HT1080 (cell line): ENCODE measurements around the gene GNAZ. TPM values are rescaled to one million over a fixed set of nuclear protein-coding genes. Genes with fewer than 3 reads are reported as not detected.

ENCODE experiments used
- DNase-seq: peaks from one replicate; pipeline ENCODE4 v3.0.0-alpha.2; 2015; ENCODE audit warnings: low read depth
- total RNA-seq: library from RNA; depleted of rRNA; stranded (reverse); fragments of >200 nt; shearing (Covaris generic); gene quantifications from 2 replicates; pipeline ENCODE4 v1.2.3, GENCODE V29; 2014

GNAZ gene
- total RNA-seq, 1 experiment from 2014 or later, result 1.00 TPM

- no peak for DNase-seq
Measured at GRCh38 chr22:23091760-23092159, 21.4 kb downstream of the GNAZ start.

- no peak for DNase-seq
Measured at GRCh38 chr22:23092217-23092955, 22.1 kb downstream of the GNAZ start.

DNA sequence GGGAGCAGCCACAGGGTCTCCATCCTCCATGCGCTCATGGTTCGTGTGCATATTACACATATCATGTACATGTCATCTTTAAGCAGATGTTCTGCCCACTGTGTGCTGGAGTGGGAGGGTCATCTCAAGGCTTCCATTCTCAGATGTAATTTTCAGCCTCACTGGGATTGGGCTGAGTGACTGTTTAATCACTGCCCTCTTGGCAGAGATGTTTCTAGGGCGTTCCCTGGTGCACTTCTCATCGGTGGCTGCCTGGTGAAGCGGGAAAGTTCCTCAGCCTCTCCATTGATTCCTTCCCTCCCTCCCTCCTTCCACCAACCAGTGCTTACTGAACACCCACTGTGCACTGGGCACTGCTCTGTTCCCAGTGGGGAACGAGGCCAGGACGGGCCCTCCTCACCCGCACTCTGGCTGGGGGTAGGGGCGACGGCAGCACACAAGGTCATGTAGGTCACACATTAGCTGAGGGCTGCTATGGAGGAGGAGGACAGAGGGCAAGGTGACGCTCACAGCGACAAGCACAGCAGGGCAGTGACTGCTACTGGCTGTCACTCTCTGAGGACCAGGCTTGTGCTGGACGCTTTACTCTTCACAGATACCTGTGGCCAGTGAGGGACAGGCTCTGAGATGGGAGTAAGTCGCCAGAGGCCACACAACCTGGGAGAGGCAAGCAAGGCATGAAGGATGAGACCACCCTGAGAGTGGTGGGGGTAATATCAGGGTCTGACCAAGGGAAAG is 22.9 kb downstream of the GNAZ start:
- DNase-seq, result no peak

GRCh38 chr22:23094260-23094659 is 23.9 kb downstream of the GNAZ start:
- DNase-seq, result no peak

- no peak for DNase-seq
Measured at GRCh38 chr22:23094695-23095681, 24.7 kb downstream of the GNAZ start.

GRCh38 chr22:23095733-23096342 is 25.5 kb downstream of the GNAZ start:
- DNase-seq, result no peak

DNA sequence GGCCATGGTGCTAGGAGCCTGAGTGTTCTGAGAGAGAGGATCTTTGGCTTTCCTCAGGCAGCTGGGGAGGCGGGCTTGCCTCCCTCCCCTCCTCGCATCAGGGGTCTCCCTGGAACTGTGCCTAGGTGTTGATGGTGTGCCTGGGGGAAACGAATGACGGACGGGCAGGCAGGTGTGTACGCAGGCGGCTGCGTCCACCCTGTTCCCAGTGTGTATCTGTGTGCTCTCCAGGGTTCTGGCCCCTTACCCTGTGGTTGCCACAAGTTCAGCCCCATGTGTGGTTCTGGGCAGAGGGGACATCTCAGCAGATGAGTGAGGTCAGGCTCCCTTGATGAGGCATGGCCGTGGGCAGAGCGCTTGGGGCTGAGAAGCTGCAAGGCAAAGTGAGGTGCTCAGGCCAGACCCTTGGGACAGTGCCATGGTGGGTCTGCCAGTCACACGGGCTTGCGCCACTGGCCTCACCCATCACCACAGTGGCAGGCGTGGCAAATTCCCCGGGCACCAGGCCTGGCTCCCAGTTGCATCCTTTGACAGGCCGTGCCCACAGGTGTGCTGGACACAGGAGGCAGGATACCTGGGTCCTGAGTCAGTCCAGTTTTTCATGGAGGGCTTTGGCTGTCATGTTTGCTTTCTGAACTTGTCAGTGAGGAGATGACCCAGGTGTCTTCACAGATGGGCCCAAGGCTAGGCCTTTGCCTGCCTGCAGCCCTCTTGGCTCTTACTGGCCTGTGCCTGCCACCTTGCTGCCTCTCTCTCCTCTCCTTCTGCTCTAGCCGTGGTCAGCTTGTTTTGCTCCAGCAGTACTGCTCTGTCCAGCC is 27.3 kb downstream of the GNAZ start:
- DNase-seq, result no peak

GRCh38 chr22:23098230-23098705 is 27.9 kb downstream of the GNAZ start:
- DNase-seq, result no peak

DNA sequence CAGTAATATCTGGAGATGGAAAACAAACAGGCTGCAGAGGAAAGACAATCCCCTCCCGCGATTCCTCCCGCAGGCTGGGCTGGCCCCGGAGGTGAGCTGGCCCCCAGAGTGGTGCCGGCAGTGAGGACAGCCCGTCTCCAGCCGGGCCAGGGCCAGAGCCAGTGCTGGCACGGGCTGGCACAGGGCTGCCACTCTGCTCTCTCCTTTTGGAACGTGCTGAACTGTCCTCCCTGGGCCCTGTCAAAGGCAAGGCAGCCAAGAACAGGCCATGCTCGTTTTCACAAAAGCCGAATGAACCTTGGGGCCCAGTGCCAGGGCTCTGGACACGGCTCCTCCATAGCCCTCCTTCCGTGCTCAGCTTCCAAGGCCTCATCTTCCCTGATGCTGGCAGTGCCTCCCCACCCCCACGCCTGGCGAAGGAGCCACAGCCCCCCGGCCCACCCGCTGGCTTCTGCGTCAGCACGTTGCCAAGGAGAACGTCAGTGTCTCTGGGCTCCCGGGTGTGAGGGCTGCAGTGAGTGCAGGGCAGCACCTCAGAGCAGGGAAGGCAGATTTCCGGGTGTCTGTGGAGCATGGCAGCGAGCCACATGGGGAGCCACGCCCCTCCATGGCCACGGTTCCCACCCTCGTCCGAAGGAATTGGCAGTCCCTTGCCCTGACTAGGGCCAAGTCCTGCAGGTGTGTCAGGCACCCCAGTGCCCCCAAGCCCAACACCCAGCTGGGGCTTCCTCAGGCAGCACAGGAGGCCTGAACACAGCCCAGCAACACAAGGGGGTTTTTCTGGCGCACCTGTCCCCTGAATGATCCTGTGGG is 28.6 kb downstream of the GNAZ start:
- no peak for DNase-seq

DNA sequence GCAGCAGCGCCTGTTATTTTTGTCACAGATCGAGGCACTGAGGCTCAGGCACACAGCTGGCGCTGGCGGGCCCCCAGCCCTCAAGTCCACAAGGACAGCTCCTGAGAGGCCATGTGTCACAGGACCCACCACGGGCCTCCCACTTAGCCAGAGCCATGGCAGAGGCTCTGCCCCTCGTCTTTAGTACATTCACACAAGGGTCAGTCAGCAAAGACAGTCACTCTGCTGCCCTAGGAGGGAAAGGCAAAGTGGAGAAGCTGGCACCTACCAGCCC is 29.1 kb downstream of the GNAZ start:
- DNase-seq, result no peak

DNA sequence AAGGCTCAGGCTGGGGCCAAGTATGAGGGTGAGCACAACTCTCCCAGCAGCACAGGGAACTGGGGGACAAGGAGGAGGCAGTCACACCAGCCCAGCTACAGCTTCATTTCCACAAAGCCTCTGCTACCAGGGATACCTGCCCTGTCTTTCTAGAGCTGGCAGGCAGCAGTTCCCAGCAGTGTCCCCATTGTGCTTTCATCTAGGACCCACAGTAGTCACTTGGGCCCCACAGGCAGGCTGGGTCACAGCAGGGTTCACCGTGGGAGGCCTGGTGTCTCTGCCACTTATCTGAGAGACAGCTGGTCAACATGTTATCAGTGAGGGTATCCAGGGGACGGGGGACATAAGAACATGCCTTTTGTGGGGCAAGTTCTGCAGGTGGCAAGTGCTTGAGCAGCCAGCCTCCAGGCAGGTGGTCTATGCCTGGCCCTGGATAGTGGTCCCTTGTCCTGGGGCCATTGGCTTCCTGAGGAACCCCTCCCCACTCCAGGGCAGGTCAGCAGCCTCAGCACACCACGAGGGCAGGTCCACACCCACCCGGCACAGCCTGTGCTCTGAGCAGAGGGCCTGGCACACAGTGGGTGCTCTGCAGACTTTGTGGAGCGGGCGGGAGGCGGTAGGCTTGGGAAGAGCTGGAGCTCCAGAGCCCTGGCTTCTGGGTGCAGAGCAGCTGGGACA is 29.9 kb downstream of the GNAZ start:
- DNase-seq, result no peak

DNA sequence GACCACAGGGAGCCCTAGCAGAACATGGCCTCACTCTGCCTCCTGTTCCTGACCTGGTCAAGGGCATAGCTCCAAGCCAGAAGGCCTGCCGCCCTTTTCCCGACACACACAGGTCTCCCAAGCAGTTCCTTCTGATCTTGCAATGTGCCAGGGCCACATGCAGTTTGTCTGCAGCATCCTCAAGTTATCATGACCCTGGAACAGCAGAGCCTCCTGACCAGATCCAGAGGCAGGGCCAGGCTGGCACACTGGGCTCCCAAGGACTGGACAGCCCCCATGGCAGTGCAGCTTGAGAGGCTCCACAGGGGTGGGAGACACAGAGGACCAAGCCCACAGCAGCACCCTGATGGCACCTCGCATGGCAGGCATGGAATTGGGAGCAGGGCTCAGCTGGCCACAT is 31.2 kb downstream of the GNAZ start:
- DNase-seq, result no peak

DNA sequence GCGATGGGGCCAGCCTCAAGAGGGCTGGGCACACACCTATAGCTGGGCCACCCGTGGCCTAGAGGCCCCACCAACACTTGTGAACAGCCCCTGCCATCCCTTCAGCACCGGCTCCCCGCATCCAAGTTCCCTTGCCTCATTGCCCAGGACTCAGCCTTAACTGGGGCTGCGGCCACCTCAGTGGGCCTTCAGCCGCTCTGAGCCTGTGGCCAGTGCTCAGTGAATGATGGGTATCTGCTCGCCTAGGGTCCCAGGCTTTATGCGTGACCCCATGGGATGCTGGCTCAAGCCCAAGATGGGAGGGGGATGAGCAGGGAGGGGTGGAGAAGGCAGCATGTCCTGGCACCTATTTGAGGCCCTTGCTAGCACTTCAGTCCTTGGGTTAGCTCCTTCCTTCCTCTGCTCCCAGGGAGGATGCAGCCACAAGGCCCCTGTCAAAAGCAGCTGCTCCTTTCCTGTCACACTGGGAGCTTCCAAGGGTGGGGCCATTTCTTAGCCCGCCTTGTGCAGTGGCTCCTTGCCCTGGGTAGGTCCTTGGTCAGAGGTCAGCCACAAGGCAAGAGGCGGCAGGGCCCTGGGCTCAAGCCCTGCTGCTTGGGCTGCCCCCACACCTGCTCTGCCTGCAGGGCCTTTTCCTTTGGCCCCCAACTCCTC is 31.8 kb downstream of the GNAZ start:
- DNase-seq, result no peak

GRCh38 chr22:23102776-23103175 is 32.5 kb downstream of the GNAZ start:
- no peak for DNase-seq

GRCh38 chr22:23103199-23103954 is 33.1 kb downstream of the GNAZ start:
- DNase-seq, result no peak

DNA sequence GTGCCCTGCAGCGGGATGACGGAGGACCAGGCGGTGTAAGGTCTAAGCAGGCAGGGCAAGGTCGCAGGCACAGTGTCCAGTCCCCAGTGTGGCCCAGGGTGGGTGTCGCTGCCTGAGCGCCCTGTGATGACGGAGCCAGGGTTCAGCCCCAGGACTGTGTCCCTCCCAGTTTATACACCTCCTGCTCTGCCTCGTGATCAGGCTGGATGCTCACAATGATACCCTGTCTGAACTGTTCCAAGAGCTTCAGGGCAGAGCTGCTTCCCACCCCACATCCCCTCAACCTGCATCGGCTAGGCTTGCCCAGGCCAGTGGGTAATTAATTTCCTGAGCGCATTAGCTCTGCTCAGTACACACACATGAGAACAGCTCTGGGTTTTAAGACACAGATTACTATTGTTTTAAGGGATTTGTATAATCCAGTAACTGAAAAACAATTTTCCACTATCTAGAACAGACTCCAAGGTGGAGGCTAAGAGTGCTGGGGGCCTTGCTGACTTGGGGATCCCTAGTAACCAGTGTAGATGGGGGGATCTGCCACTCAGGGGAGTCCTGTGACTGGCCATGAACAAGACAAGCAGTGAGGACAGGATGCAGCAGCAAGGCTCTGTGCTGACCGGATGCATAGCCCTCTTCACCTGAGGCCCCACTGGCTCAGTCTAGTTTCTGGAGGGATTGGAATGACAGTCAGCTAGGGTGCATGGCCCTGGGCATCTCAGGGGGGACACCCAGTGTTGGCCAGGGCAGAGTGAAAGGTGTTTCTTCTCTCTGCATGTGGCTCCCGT is 34.1 kb downstream of the GNAZ start:
- DNase-seq, result no peak

GRCh38 chr22:23105304-23105703 is 35.0 kb downstream of the GNAZ start:
- DNase-seq, result no peak
